AG10803 (cell line): ENCODE data around the gene CPSF3.

Source experiments
- DNase-seq: peaks from one replicate; pipeline ENCODE4 v3.0.0; 2010; ENCODE audit warnings: low read depth
- H3K4me3 ChIP-seq: 2 replicates; pipeline ENCODE4 v1.5.1; 2011; ENCODE audit warnings: mild to moderate bottlenecking, low read length, control low read depth
- TF ChIP-seq, protein P1 (sequence below): conservative IDR thresholded peaks from 2 replicates; pipeline ENCODE4 v1.5.1; 2011; ENCODE audit warnings: mild to moderate bottlenecking, low read length, control low read depth, inconsistent platforms

Gene CPSF3

DNA sequence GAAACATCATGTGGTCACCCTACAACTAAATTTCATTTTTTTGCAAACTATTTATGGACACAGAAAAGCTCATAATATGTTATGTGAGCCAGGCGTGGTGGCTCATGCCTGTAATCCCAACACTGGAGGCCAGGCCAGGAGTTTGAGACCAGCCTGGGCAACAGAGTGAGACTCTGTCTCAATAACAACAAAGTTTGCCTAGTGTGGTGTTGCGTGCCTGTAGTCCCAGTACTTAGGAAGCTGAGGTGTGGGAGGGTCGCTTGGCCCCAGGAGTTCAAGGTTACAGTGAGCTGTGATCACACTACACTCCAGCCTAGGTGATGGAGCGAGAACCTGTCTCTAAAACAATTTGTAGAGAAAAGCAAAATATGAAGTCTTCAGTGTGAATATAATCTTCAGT, 56.7 kb downstream of the CPSF3 start:
- no peak for DNase-seq
- TF ChIP-seq, protein P1, sequence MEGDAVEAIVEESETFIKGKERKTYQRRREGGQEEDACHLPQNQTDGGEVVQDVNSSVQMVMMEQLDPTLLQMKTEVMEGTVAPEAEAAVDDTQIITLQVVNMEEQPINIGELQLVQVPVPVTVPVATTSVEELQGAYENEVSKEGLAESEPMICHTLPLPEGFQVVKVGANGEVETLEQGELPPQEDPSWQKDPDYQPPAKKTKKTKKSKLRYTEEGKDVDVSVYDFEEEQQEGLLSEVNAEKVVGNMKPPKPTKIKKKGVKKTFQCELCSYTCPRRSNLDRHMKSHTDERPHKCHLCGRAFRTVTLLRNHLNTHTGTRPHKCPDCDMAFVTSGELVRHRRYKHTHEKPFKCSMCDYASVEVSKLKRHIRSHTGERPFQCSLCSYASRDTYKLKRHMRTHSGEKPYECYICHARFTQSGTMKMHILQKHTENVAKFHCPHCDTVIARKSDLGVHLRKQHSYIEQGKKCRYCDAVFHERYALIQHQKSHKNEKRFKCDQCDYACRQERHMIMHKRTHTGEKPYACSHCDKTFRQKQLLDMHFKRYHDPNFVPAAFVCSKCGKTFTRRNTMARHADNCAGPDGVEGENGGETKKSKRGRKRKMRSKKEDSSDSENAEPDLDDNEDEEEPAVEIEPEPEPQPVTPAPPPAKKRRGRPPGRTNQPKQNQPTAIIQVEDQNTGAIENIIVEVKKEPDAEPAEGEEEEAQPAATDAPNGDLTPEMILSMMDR = no peak
- H3K4me3 ChIP-seq = no peak overlapping the region

DNA sequence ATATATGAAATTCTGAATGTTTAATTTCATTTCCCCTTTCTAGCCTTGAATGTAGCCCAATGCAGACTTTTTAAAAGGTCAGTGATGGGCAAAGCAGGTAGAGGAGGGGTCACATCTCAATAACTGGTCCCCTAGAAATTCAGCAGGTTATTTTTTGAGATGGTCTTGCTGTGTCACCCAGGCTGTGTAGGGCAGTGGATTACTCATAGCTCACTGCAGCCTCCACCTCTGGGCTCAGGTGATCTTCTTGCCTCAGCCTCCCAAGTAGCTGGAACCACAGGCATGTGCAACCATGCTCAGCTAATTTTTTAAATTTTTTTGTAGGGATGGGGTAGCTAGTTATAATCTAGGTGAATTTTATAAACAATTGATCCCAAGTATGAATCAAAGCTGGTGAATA, 59.7 kb downstream of the CPSF3 start:
- H3K4me3 ChIP-seq = no peak overlapping the region
- DNase-seq = no peak
- TF ChIP-seq, protein P1 = no peak

DNA sequence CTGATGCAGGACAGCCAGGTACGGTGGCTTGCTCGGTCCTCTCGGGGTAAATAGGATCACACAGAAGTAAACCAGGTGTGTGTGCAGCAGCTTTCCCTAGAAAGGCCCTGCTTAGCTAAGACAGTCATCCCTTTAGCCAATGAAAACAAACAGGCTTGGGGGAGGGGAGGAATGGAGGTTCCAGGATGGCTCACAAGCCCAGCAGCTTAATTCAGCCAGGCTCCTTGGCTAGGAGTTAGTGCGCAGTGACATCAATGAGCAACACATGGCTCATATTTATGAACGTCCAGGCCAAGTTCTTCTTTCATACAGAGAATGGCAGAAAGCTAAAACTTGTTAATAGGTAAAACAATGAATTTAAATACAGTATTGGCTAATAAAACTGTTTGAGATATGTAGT, 61.1 kb downstream of the CPSF3 start:
- TF ChIP-seq, protein P1 = no peak
- peak; percentile 42 for DNase-seq
- H3K4me3 ChIP-seq = no peak overlapping the region

DNA sequence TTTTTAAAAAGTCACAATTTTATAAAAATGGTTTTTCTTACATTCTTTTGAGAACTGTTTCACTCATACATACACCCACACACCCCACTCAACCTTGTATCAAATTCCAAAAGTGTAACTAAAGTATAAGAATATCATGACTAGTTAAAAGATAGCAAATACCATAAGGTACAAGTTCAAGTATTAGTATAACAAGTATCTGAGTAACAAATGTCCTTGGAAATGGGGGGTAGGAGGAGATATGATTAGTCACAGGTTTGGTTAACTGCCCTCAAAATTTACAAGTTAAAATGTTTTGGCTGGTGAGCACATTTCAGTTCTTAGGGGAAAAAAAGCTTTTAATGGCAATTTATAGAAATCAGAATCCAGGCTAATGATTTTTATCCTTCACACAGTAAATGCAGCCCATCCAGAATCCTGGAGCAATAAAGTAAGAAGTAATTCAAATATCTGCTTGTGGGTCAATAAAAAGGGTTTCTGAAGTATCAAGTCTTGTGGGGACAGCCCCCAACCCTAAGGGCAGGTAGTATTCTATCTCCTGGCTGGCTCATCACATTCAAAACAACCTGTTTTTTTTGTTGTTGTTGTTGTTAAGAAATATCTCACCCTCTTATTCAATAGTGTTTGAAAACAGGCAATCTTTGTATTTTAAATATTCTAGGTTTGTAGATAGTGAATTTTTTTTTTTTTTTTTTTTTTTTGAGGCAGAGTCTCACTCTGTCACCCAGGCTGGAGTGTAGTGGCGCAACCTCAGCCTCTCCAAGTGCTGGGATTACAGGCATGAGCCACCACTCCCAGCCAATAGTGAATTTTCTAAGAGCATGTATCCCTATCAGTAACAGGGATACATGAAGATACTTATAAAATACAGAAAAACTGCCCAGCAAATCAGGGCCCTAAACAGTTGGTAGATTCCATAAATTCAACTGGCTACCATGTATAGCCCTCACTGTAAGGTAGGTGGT, 65.4 kb downstream of the CPSF3 start:
- H3K4me3 ChIP-seq = no peak overlapping the region
- DNase-seq = peak; percentile 35
- TF ChIP-seq, protein P1 = no peak

DNA sequence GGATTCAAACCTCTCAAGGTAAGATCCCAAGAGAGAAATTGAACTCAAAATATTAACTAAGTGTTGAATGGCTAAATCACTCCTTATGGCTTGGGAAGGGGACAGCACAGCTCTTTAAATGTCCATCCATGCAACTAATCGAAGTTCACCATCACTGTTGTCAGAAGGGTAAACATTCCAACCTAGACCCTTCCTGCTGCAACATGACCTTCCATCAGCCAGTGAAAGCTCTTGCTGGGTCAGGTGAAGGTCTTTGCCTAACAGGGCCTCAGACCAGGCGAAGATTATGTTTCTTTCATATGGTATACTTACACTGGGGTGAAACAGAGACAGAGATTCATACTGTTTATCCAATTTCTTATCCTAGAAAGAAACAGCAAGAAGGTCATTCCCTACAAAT, 67.3 kb downstream of the CPSF3 start:
- TF ChIP-seq, protein P1 = no peak
- no peak overlapping the region for H3K4me3 ChIP-seq
- DNase-seq = no peak

DNA sequence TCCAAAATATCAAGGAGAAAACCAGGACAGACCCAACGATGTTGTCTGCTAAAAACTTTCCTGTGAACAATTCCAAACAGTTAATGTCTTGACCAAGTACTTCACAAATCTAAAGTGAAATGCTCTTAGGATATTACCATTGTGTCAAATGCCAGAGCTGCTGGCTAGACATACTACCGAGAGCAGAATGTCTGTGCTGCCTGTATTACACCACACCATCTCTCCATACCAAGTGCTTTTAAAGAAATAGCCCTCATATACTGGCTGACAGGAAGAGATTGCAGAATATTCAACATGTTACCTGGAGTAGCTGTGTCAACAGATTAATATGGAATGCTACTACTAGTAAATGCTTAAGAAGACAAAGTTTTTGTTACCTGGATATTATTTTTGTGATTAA, 69.5 kb downstream of the CPSF3 start:
- TF ChIP-seq, protein P1 = no peak
- no peak overlapping the region for H3K4me3 ChIP-seq
- DNase-seq = peak; percentile 30

DNA sequence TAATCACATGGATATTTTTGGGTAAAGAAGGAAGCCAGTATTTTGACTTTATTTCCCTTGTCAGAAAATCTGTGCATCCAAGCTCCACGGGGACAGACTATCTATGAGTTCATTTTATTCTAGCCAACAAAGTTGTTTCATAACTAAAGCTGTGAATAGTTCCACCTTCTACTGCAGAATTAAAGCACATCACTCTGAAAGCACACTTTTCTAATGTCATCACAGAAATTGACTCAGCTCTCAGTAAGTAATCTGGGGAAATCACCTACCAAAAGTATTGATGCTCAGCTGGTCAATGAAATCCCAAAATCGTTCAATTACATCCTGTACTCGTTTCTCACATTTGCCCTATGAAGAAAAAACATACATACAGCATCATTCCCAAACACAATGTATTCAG, 70.0 kb downstream of the CPSF3 start:
- H3K4me3 ChIP-seq = no peak overlapping the region
- DNase-seq = no peak
- TF ChIP-seq, protein P1 = no peak
